ENCODE results near the gene ZKSCAN7.

DNA sequence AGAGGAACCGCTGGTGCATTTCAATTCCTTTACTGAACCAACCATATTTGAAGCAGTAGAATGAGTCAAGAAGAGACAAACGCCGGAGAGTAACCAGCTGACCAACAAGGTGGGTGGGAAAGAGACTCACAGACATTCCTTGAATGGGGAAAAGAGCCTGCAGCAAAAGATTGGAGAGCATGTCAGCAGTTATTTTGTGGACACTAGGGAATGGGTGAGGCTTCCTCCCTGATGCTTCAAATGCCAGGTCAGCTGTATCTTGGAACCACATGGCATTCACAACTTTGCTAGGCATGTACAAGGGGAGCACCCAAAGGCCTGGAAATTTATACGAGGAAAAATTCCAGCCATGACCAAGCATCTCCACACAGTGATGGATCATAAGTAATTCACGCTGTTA, 29.9 kb upstream of the ZKSCAN7 start:
- TF ChIP-seq GATA2 (IDR thresholded peaks at IDR 0.05; ENCODE audit: low read depth, low read length) (no peak), GATA3 (IDR thresholded peaks at IDR 0.05; ENCODE audit: low read depth, low read length) (no peak)

Measured in SH-SY5Y (cell line).